Measurements from ENCODE around the gene ITGA7.

ITGA7 gene

DNA sequence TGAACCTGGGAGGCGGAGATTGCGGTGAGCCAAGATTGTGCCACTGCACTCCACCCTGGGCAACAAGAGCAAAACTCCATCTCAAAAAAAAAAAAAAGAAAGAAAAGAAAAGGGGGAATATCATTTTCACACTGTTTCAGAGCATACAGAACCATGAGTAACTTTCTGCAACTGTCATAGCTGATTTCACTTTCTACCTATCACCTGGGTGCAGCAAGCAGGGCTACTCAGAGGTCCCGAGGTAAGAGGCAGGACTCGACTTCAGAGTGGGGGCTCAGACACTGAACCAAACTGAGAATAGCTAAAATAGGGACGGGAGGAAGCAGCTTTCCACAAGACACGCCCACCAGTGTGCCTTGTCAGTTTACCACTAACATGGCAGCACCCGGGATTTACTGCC is 41.2 kb downstream of the ITGA7 start:
- Mint-ChIP-seq H3K4me1 (no peaks in the 10 kb centered on the region), H3K27ac (no peak overlapping the region), H3K9me3 (no peaks in the 10 kb centered on the region), H3K36me3 (ENCODE audit: low read depth) (no peaks in the 10 kb centered on the region), H3K4me3 (no peak overlapping the region), H3K27me3 (ENCODE audit: low read depth, poor library complexity) (peaks cover 9% of the 10 kb centered on the region)
- DNase-seq = no peak
- TF ChIP-seq, protein P1, sequence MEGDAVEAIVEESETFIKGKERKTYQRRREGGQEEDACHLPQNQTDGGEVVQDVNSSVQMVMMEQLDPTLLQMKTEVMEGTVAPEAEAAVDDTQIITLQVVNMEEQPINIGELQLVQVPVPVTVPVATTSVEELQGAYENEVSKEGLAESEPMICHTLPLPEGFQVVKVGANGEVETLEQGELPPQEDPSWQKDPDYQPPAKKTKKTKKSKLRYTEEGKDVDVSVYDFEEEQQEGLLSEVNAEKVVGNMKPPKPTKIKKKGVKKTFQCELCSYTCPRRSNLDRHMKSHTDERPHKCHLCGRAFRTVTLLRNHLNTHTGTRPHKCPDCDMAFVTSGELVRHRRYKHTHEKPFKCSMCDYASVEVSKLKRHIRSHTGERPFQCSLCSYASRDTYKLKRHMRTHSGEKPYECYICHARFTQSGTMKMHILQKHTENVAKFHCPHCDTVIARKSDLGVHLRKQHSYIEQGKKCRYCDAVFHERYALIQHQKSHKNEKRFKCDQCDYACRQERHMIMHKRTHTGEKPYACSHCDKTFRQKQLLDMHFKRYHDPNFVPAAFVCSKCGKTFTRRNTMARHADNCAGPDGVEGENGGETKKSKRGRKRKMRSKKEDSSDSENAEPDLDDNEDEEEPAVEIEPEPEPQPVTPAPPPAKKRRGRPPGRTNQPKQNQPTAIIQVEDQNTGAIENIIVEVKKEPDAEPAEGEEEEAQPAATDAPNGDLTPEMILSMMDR (IDR thresholded peaks at IDR 0.05) = no peak

DNA sequence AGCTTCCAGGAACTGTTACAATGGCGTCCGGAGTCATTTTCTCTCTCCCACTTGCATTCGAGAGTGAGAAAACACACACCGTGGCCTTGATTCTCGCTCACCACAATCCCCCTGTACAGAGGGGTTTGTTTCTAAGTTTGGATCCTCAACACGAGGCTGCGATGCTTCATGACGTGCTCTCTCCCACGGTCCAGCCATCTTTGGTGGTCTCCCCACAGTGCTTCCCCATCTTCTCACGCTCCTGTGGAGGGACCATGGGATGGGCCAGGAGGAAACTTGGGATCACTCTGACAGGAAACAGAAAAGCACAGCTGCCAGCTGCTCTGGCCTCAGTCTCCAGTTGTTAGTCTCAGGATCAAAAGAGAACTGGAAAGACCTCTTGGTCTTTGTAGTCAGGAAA is 42.9 kb downstream of the ITGA7 start:
- no peaks in the 10 kb centered on the region for H3K36me3 Mint-ChIP-seq (ENCODE audit: low read depth)
- no peaks in the 10 kb centered on the region for H3K9me3 Mint-ChIP-seq
- no peaks in the 10 kb centered on the region for H3K4me1 Mint-ChIP-seq
- TF ChIP-seq, protein P1 (IDR thresholded peaks at IDR 0.05) = no peak
- peaks cover 8% of the 10 kb centered on the region for H3K27me3 Mint-ChIP-seq (ENCODE audit: low read depth, poor library complexity)
- no peak overlapping the region for H3K27ac Mint-ChIP-seq
- H3K4me3 Mint-ChIP-seq = no peak overlapping the region
- DNase-seq = no peak

DNA sequence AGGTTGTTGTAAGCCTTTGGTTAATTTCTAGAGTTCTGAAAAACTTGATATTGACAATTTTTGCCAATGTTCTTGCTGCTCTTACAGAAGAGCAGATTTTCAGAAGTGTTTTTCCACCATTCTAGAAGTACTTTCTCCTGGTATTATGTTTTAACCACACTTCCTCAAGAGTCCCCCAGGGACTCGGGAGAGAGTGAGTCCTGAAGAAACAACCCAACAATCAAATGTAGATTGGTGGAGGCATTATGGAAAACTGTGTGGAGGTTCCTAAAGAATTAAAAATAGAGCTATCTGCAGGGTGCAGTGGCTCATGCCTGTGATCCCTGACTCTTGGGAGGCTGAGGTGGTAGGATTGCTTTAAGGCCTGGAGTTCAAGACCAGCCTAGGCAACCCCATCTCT is 44.3 kb downstream of the ITGA7 start:
- no peaks in the 10 kb centered on the region for H3K4me1 Mint-ChIP-seq
- H3K9me3 Mint-ChIP-seq = no peaks in the 10 kb centered on the region
- H3K27me3 Mint-ChIP-seq (ENCODE audit: low read depth, poor library complexity) = peaks cover 10% of the 10 kb centered on the region
- no peak for DNase-seq
- H3K27ac Mint-ChIP-seq = no peak overlapping the region
- H3K4me3 Mint-ChIP-seq = no peak overlapping the region
- no peaks in the 10 kb centered on the region for H3K36me3 Mint-ChIP-seq (ENCODE audit: low read depth)
- TF ChIP-seq, protein P1 (IDR thresholded peaks at IDR 0.05) = no peak

DNA sequence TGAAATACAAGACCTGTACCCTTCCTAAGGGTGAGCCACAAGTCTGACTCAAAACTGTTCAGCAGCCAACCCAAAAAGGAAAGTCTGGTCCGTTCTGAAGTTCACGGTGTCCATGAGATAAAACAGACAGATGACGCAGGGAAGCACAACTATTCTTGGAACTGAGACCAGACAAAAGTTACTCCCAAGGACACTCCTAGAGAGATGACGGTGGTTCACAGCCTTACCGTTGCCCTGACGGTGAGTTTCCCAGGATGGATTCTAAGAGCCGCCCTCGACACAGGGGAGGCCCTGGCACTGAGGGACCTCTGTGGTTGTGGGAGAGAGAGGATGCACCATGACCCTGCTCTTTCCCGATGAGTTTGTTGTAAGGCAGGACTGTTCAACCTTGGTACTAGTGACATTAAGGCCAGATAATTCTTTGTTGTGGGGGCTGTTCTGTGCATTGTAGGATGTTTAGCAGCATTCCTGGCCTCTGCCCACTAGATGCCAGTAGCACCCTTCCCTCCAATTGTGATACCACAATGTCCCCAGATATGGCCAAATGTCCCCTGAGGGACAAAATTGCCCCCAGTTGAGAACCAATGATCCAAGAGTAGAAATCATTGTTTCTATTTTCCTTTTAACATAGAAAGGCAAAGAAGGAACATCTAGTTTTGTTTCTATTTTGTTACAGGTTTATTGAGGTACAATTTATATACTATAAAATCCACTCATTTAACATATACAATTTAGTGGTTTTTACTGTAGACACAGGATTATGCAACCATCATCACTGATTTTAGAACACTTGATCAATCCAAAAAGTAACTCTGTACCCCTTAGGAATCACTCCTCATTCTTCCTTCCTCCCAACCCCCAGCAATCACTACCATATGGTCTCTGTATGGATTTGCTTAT is 48.0 kb downstream of the ITGA7 start:
- H3K27me3 Mint-ChIP-seq (ENCODE audit: low read depth, poor library complexity) = peaks cover 32% of the 10 kb centered on the region

DNA sequence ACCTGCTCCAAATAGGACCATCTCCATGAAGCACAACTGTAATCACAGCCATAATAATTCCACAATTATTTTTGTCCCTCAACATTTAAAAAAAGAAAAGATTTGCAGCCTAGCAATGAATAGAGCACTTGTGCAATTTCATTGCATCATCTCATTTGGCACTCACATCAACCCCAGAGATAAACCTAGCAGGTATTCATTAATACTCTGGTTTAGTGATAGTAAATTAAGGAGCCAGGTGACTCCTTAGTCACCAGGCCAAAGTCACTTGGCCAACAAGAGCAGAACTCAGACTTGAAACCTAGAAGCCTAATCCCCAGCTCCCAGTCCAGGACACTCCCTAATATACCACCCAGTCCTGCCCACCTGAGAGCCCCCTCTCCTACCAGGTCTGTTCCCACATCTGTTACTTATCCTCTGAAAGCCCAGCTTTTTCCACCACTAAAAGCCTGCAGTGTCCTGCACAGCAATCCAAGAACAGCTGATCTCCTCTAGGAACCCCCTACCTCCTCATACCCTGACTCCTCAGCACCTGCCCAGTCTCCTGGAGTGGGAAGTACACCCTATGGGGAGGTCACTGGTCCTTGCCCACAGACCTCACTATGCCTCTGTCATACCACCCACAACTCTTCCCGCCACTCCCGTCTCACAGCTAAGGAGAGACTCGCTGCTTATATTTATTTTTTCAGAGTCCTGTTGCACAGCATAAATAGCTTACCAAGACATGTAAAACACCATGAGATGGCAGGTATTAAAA is 48.9 kb downstream of the ITGA7 start:
- Mint-ChIP-seq H3K4me3 (no peak overlapping the region), H3K9me3 (no peaks in the 10 kb centered on the region), H3K27ac (no peak overlapping the region), H3K27me3 (ENCODE audit: low read depth, poor library complexity) (peaks cover 32% of the 10 kb centered on the region), H3K4me1 (no peaks in the 10 kb centered on the region), H3K36me3 (ENCODE audit: low read depth) (no peaks in the 10 kb centered on the region)
- TF ChIP-seq, protein P1 (IDR thresholded peaks at IDR 0.05) = no peak
- DNase-seq = no peak

More for the DNA sequence above, 48.0 kb downstream of the ITGA7 start:
- Mint-ChIP-seq H3K4me3 (no peak overlapping the region), H3K4me1 (no peaks in the 10 kb centered on the region), H3K36me3 (ENCODE audit: low read depth) (no peaks in the 10 kb centered on the region), H3K27ac (no peak overlapping the region), H3K9me3 (no peaks in the 10 kb centered on the region)
- no peak for DNase-seq
- TF ChIP-seq, protein P1 (IDR thresholded peaks at IDR 0.05) = peak; percentile 38
